Stimulated activated CD4-positive, alpha-beta T cell treated with anti-CD3 and anti-CD28 coated beads, Interleukin-15, amount 100 ng/mL, for 48 hours (primary cell): ENCODE results near the gene PNMA1.

ENCODE experiments used
- DNase-seq, 2 donors: peaks; one replicate each; pipeline ENCODE4 v3.0.0-alpha.2; 2020; ENCODE audit warnings: low read depth in 2 of 2

Gene PNMA1

GRCh38 chr14:73713803-73714655 is at the start of gene PNMA1:
Gene PNMA1 (minus strand): TSS chr14:73714384. CDS start chr14:73713639, 745 bp downstream.
- peak; percentile 72 to 86 for DNase-seq

- DNase-seq: no peak
Observed at GRCh38 chr14:73763396-73763795, 49.2 kb upstream of the PNMA1 start.

- no peak for DNase-seq
Observed at GRCh38 chr14:73762375-73762822, 48.2 kb upstream of the PNMA1 start.

GRCh38 chr14:73761618-73762355 is 47.6 kb upstream of the PNMA1 start:
- no peak for DNase-seq

GRCh38 chr14:73760598-73761586 is 46.7 kb upstream of the PNMA1 start:
- no peak for DNase-seq

- DNase-seq: peak; percentile 95 to 97
Observed at GRCh38 chr14:73759714-73760597, 45.8 kb upstream of the PNMA1 start.

GRCh38 chr14:73759183-73759713 is 45.1 kb upstream of the PNMA1 start:
- no peak for DNase-seq

GRCh38 chr14:73758392-73759182 is 44.4 kb upstream of the PNMA1 start:
- peak; percentile 69 to 70 for DNase-seq

- DNase-seq: no peak
Observed at GRCh38 chr14:73757876-73758391, 43.8 kb upstream of the PNMA1 start.

GRCh38 chr14:73757381-73757780 is 43.2 kb upstream of the PNMA1 start:
- DNase-seq: no peak

- no peak for DNase-seq
Observed at GRCh38 chr14:73755434-73756014, 41.3 kb upstream of the PNMA1 start.

- no peak for DNase-seq
Observed at GRCh38 chr14:73754911-73755360, 40.8 kb upstream of the PNMA1 start.

GRCh38 chr14:73753887-73754795 is 40.0 kb upstream of the PNMA1 start:
- DNase-seq: peak in 1 of 2 donors; percentile 50

- no peak for DNase-seq
Observed at GRCh38 chr14:73753124-73753886, 39.1 kb upstream of the PNMA1 start.

- DNase-seq: no peak
Observed at GRCh38 chr14:73752297-73752992, 38.3 kb upstream of the PNMA1 start.

- DNase-seq: no peak
Observed at GRCh38 chr14:73751157-73751691, 37.0 kb upstream of the PNMA1 start.
